Measurements from ENCODE around the gene YIF1B.
A peak's percentile ranks its signal among the peaks of the same experiment; 100 is the strongest.

The YIF1B gene

DNA sequence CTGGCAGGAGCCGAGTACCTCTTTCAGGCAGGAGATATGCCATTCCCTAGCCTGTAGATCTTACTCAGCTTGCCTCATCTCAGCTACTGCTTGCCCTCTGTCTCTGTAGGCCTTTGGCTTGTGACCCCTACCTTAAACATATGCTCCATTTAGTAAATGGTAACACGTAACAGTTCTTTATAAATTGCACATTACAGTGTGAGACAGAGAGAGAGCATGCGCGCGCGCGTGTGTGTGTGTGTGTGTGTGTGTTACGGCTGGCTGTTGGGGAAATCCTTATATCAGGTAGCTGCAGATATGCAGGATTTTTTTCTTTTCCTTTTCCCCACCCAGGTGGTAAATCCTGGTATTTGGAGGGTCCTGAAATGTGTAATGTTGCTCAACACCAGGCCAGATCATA, 47.2 kb downstream of the YIF1B start:
- no peak for DNase-seq (ENCODE audit: low spot score)
- TF ChIP-seq, protein P1, sequence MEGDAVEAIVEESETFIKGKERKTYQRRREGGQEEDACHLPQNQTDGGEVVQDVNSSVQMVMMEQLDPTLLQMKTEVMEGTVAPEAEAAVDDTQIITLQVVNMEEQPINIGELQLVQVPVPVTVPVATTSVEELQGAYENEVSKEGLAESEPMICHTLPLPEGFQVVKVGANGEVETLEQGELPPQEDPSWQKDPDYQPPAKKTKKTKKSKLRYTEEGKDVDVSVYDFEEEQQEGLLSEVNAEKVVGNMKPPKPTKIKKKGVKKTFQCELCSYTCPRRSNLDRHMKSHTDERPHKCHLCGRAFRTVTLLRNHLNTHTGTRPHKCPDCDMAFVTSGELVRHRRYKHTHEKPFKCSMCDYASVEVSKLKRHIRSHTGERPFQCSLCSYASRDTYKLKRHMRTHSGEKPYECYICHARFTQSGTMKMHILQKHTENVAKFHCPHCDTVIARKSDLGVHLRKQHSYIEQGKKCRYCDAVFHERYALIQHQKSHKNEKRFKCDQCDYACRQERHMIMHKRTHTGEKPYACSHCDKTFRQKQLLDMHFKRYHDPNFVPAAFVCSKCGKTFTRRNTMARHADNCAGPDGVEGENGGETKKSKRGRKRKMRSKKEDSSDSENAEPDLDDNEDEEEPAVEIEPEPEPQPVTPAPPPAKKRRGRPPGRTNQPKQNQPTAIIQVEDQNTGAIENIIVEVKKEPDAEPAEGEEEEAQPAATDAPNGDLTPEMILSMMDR (IDR thresholded peaks at IDR 0.05; ENCODE audit: extremely low read depth, insufficient read depth, missing control alignments) = no peak
- in situ Hi-C loops (cut with MboI; ENCODE audit: low pct_unique_long_range_greater_than_20kb, low sequenced_read_pairs, unreplicated experiment) = no loop called here

DNA sequence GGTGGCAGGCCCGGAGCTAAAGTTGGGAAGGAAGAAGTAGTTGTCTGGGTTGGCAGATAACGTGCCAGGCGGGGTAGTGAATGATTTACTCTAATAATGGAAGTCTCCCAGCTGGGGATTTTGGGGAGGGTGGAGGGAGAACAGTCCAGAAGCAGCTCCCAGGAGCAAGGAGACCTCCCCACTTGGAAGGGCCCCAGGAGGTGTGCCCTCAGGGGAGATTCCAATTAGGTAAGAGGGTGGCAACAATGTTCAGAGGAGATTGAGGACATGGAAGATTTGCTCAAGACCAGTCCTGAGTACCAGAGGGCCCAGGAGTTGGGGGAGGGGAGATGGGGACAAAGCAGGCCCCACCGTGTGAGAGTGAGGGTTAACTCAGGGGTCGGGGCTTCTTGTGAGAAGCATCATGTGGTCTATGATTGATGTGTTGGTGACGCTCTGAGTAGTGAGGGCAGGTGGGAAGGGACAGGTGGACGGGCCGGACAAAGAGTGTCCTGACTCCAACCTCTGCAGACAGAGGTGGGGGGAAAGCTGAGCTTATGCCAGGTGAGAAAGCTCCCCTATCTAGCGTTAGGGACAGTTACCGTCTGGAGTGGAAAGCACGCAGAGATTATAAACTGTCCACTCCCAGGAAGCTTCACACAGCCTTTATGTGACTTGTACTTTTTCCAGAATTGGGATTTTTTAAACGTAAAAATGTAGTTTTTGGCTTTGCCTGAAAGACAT, 47.8 kb downstream of the YIF1B start:
- TF ChIP-seq, protein P1 (IDR thresholded peaks at IDR 0.05; ENCODE audit: extremely low read depth, insufficient read depth, missing control alignments) = no peak
- in situ Hi-C loops (cut with MboI; ENCODE audit: low pct_unique_long_range_greater_than_20kb, low sequenced_read_pairs, unreplicated experiment) = no loop called here
- DNase-seq (ENCODE audit: low spot score) = no peak

DNA sequence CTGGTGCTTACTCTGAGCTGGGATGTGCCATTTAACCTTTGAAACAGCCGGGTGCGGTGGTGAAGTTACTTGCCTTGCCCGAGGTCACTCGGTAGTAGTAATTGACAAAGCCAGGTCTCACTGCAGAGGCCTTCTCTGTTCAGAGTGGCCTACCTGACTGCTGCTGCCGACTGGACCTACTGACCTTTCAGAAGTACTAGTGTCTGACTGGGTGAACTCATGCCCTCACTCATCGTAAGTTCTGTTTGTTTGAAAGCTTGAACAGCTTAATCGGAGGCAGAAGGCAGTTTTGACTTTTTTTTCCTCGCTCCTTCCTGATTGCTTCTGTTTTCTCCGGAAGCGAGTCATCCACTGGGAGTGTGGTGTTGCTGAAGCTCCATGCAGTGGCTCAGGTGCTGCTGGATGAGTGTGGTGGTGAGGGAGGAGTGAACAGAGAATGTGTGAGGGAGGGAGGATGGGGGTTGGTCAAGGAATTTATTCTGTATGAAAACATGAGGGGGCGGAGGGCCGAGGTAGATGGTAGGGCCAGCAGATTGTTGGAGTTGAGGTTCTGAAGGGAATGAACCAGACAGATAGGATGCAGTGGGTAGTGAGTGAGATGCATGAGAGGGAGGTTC, 48.7 kb downstream of the YIF1B start:
- in situ Hi-C loops (cut with MboI; ENCODE audit: low pct_unique_long_range_greater_than_20kb, low sequenced_read_pairs, unreplicated experiment) = no loop called here
- TF ChIP-seq, protein P1 (IDR thresholded peaks at IDR 0.05; ENCODE audit: extremely low read depth, insufficient read depth, missing control alignments) = no peak
- no peak for DNase-seq (ENCODE audit: low spot score)

DNA sequence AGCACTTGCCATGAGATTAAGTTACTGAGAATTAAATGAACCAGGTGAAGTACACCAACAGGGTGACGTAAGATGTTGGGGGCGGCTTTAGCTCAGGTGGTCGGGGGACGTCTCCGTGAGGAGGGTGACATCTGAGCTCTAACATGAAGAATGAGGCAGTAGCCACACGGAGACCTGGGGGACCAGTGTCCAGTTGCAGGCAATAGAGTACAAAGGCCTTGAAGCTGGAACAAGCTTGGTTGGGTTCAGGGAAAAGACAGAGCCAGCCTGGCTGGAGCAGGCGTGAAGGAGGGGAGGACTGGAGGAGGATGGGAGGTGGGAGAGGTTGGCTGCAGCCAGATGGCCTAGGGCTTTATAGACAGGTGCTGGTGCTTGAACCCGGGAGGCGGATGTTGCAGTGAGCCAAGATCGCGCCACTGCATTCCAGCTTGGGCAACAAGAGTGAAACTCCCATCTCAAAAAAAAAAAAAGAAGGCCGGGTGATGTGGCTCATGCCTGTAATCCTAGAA, 49.8 kb downstream of the YIF1B start:
- in situ Hi-C loops (cut with MboI; ENCODE audit: low pct_unique_long_range_greater_than_20kb, low sequenced_read_pairs, unreplicated experiment) = no loop called here
- TF ChIP-seq, protein P1 (IDR thresholded peaks at IDR 0.05; ENCODE audit: extremely low read depth, insufficient read depth, missing control alignments) = no peak
- no peak for DNase-seq (ENCODE audit: low spot score)

DNA sequence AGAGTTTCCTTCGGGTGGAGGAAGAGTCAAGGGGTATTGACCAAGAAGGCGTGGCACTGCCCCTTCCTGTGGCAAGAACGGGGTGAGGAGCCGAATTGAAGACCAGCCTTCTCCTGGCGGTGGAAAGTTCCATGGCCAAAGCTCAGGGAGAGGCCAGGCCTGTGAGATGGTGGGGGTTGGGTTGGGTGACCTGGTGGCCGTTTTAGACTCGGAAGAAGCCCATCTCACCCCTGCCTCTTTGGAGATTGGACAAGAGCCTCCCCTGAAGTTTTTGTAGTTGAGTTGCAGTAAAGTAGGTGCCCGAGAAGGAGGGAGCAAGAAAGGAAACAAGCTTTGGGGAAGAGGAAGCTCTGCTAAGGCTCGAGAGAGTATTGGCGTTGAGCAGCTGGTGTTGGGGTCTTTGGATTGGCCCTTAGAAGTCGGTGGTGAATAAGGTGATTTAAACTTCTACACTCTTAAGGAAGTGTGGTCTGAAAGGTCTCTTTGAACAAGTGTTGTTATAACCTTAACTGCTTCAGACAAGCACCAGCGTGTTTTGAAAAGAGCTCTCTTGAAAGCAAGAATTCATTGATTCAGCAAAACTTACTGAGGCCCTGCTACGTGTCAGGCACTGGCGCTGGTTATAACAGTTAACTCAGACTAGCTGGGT, 50.4 kb downstream of the YIF1B start:
- DNase-seq (ENCODE audit: low spot score) = no peak
- in situ Hi-C loops (cut with MboI; ENCODE audit: low pct_unique_long_range_greater_than_20kb, low sequenced_read_pairs, unreplicated experiment) = no loop called here
- TF ChIP-seq, protein P1 (IDR thresholded peaks at IDR 0.05; ENCODE audit: extremely low read depth, insufficient read depth, missing control alignments) = no peak

DNA sequence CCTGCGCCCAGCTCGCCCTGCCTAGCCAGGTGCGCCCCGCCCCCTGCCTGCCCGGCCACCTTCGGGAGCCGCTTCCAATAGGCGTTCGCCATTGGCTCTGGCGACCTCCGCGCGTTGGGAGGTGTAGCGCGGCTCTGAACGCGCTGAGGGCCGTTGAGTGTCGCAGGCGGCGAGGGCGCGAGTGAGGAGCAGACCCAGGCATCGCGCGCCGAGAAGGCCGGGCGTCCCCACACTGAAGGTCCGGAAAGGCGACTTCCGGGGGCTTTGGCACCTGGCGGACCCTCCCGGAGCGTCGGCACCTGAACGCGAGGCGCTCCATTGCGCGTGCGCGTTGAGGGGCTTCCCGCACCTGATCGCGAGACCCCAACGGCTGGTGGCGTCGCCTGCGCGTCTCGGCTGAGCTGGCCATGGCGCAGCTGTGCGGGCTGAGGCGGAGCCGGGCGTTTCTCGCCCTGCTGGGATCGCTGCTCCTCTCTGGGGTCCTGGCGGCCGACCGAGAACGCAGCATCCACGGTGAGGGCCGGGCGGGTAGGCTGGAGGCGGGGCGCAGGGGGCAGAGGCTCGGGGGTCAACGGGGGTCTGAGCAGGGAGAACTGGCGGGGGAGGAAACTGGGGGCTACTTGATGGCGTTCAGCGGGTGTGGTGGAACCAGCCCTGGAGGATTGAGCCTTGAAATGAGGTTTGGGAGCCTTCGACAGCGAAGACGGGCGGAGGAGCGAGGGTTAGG, 51.1 kb downstream of the YIF1B start, which contains the start of gene SPINT2:
Gene SPINT2, plus strand, starts transcription at position 88 of the 727 bp plus-strand sequence. Its CDS starts 320 bp downstream, at position 408.
- TF ChIP-seq, protein P1 (IDR thresholded peaks at IDR 0.05; ENCODE audit: extremely low read depth, insufficient read depth, missing control alignments) = no peak
- in situ Hi-C loops (cut with MboI; ENCODE audit: low pct_unique_long_range_greater_than_20kb, low sequenced_read_pairs, unreplicated experiment) = no loop called here
- peak; percentile 82 for DNase-seq (ENCODE audit: low spot score)
